PFSK-1 (cell line): ENCODE results near the gene SLC15A4.

Source experiments
- FOXP2 ChIP-seq: optimal IDR thresholded peaks from 2 replicates; pipeline ENCODE3; 2011; ENCODE audit warnings: borderline replicate concordance, control low read depth, inconsistent platforms; ENCODE audit not compliant: insufficient read depth; ENCODE audit errors: extremely low read length, extremely low read depth
- POLR2AphosphoS5 ChIP-seq: IDR thresholded peaks from 2 replicates; pipeline ENCODE4 v1.6.1; 2012; ENCODE audit warnings: low read depth, mild to moderate bottlenecking, control low read depth, low read length, moderate library complexity
- REST ChIP-seq, 2 experiments: IDR thresholded peaks; 2 replicates each; pipeline versions ENCODE4 v1.6.1 to v1.8.0; 2011 to 2012; ENCODE audit warnings: low read depth in 2 of 2, low read length in 2 of 2, control low read depth in 1 of 2, inconsistent platforms in 1 of 2, mild to moderate bottlenecking in 1 of 2, moderate library complexity in 1 of 2; ENCODE audit not compliant: insufficient read depth in 1 of 2
- SIN3A ChIP-seq: IDR thresholded peaks from 2 replicates; pipeline ENCODE4 v1.6.1; 2012; ENCODE audit warnings: mild to moderate bottlenecking, low read length, moderate library complexity, borderline replicate concordance; ENCODE audit not compliant: insufficient read depth
- TAF1 ChIP-seq: IDR thresholded peaks from 2 replicates; pipeline ENCODE4 v1.6.1; 2012; ENCODE audit warnings: low read length, control low read depth, borderline replicate concordance; ENCODE audit not compliant: insufficient read depth

Gene SLC15A4

GRCh38 chr12:128798571-128799341 lies 25.0 kb downstream of the SLC15A4 start:
- TF ChIP-seq REST (IDR thresholded peaks at IDR 0.05; ENCODE audit: insufficient read depth in 1 of 2, low read depth in 2 of 2, low read length in 2 of 2) (no peak), POLR2AphosphoS5 (no peak), TAF1 (no peak), SIN3A (no peak), FOXP2 (no peak)

GRCh38 chr12:128797119-128798118 lies 26.3 kb downstream of the SLC15A4 start:
- no peak for TF ChIP-seq POLR2AphosphoS5
- no peak for TF ChIP-seq SIN3A
- no peak for TF ChIP-seq FOXP2
- no peak for TF ChIP-seq REST (IDR thresholded peaks at IDR 0.05; ENCODE audit: insufficient read depth in 1 of 2, low read depth in 2 of 2, low read length in 2 of 2)
- TF ChIP-seq TAF1 = no peak

- TF ChIP-seq SIN3A = no peak
- TF ChIP-seq POLR2AphosphoS5 = no peak
- no peak for TF ChIP-seq TAF1
- no peak for TF ChIP-seq REST (IDR thresholded peaks at IDR 0.05; ENCODE audit: insufficient read depth in 1 of 2, low read depth in 2 of 2, low read length in 2 of 2)
- no peak for TF ChIP-seq FOXP2
These were observed 27.2 kb downstream of the SLC15A4 start for GRCh38 chr12:128796439-128797118.

- no peak for TF ChIP-seq TAF1
- no peak for TF ChIP-seq REST (IDR thresholded peaks at IDR 0.05; ENCODE audit: insufficient read depth in 1 of 2, low read depth in 2 of 2, low read length in 2 of 2)
- TF ChIP-seq POLR2AphosphoS5 = no peak
- no peak for TF ChIP-seq FOXP2
- no peak for TF ChIP-seq SIN3A
These were observed 28.0 kb downstream of the SLC15A4 start for GRCh38 chr12:128795530-128796361.
